ENCODE measurements around the gene ARL15.

GRCh38 chr5:53917826-53918225 is 392.5 kb downstream of the ARL15 start:
- TF ChIP-seq POLR2AphosphoS5 (IDR thresholded peaks at IDR 0.05; ENCODE audit: low read depth, low read length) (no peak), CTCF (IDR thresholded peaks at IDR 0.05) (no peak), SMC3 (IDR thresholded peaks at IDR 0.05; ENCODE audit: low read depth, low read length) (no peak), SIN3A (IDR thresholded peaks at IDR 0.05; ENCODE audit: borderline replicate concordance, low read depth, low read length) (no peak), RAD21 (IDR thresholded peaks at IDR 0.05; ENCODE audit: low read length) (no peak), REST (IDR thresholded peaks at IDR 0.05; ENCODE audit: low read depth, low read length) (no peak), RFX5 (IDR thresholded peaks at IDR 0.05; ENCODE audit: low read length) (no peak), JUND (IDR thresholded peaks at IDR 0.05) (no peak), TCF12 (IDR thresholded peaks at IDR 0.05) (no peak), NFIC (IDR thresholded peaks at IDR 0.05; ENCODE audit: borderline replicate concordance) (no peak), TAF1 (IDR thresholded peaks at IDR 0.05; ENCODE audit: borderline replicate concordance, low read depth, low read length) (no peak), EZH2phosphoT487 (IDR thresholded peaks at IDR 0.05; ENCODE audit: borderline replicate concordance, low read depth) (no peak)

Measured in SK-N-SH (cell line).